Endodermal cell (in vitro differentiated cells): ENCODE results near the gene BACH2. TPM values are rescaled to one million over a fixed set of nuclear protein-coding genes. Genes with fewer than 3 reads are reported as not detected.

ENCODE experiments used
- DNase-seq: peaks from one replicate; pipeline ENCODE4 v3.0.0-alpha.2; 2017
- H3K27ac ChIP-seq: 2 replicates; pipeline ENCODE4 v1.5.1; 2013; ENCODE audit warnings: mild to moderate bottlenecking, low read depth, low read length, moderate library complexity
- H3K27me3 ChIP-seq: 2 replicates; pipeline ENCODE4 v1.6.1; 2013; ENCODE audit warnings: mild to moderate bottlenecking, low read length, moderate library complexity; ENCODE audit not compliant: insufficient read depth, control insufficient read depth, poor library complexity, severe bottlenecking
- H3K36me3 ChIP-seq: 2 replicates; pipeline ENCODE4 v1.7.0; 2013; ENCODE audit warnings: mild to moderate bottlenecking, low read length, moderate library complexity; ENCODE audit not compliant: control insufficient read depth, insufficient read depth
- H3K4me1 ChIP-seq: one replicate; pipeline ENCODE4 v1.7.0; 2013; ENCODE audit warnings: low read length; ENCODE audit not compliant: control insufficient read depth, insufficient read depth
- H3K4me3 ChIP-seq: 2 replicates; pipeline ENCODE4 v1.5.1; 2013; ENCODE audit warnings: mild to moderate bottlenecking, low read length, moderate library complexity
- H3K9ac ChIP-seq: 2 replicates; pipeline ENCODE4 v1.6.1; 2013; ENCODE audit warnings: mild to moderate bottlenecking, low read length, moderate library complexity; ENCODE audit not compliant: poor library complexity, severe bottlenecking; ENCODE audit errors: extremely low read depth
- H3K9me3 ChIP-seq: 2 replicates; pipeline ENCODE4 v1.6.1; 2013; ENCODE audit warnings: mild to moderate bottlenecking, low read length, moderate library complexity; ENCODE audit not compliant: control insufficient read depth
- H3K27ac Mint-ChIP-seq: 2 replicates; pipeline ENCODE4 v1.8.0; 2020; ENCODE audit warnings: mixed read lengths
- H3K27me3 Mint-ChIP-seq: 2 replicates; pipeline ENCODE4 v1.8.0; 2021; ENCODE audit warnings: mild to moderate bottlenecking, mixed read lengths; ENCODE audit not compliant: insufficient read depth
- H3K36me3 Mint-ChIP-seq: 2 replicates; pipeline ENCODE4 v1.8.0; 2020; ENCODE audit warnings: low read depth, mixed read lengths
- H3K4me1 Mint-ChIP-seq: 2 replicates; pipeline ENCODE4 v1.8.0; 2020; ENCODE audit warnings: mixed read lengths
- H3K4me3 Mint-ChIP-seq: 2 replicates; pipeline ENCODE4 v1.8.0; 2020; ENCODE audit warnings: mild to moderate bottlenecking, moderate library complexity, mixed read lengths
- H3K9me3 Mint-ChIP-seq: 2 replicates; pipeline ENCODE4 v1.8.0; 2020; ENCODE audit warnings: mild to moderate bottlenecking, mixed read lengths
- WGBS, 2 experiments: methylation state at CpG; one replicate each; pipeline versions ENCODE4 v1.1.5 to v1.1.7; 2013; ENCODE audit warnings: missing lambda C conversion rate in 2 of 2, mixed read lengths in 1 of 2; ENCODE audit not compliant: insufficient coverage in 1 of 2, insufficient read length in 1 of 2; 5-methylcytosine and 5-hydroxymethylcytosine counted together
- total RNA-seq, 2 donors: library from RNA; stranded (reverse); fragmentation: NEBNext Ultra II Directional in 1 of 2; extraction: Animal tissue kit (Norgen Biotek cat#: 25700) in 1 of 2; gene quantifications; 2 replicates in 1 of 2; 3 replicates in 1 of 2; pipeline ENCODE4 v1.2.1, GENCODE V29; 2021
- TF ChIP-seq, protein P1 (sequence below): fragments of 200-600 bp; sonication (generic); conservative IDR thresholded peaks from 2 replicates; pipeline ENCODE4 v1.5.0; 2021; ENCODE audit warnings: antibody characterized with exemption, mild to moderate bottlenecking

BACH2 gene
- total RNA-seq, 2 donors from 2014 or later = 11.0 to 22.3 TPM

DNA sequence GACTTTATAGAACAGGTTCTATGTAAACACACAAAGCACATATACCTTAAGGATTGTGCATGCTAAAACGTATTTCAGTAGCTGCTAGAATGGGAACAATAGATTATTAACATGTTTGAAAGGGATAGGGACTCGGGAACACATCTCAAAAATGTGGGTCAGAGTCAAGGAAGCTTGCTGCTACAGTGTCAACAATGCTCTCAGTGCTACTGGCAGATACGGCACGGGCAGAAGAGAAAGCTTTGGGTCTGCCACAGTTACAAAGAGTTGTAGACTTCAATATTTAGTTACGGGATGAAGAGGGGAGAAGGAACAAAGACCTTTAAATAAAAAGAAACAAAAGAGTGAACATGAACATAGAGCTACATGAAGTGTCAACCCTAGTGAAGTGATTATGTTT is 170.5 kb downstream of the BACH2 start:
- no peaks in the 10 kb centered on the region for H3K36me3 Mint-ChIP-seq
- no peak overlapping the region for H3K27ac ChIP-seq
- no peaks in the 10 kb centered on the region for H3K36me3 ChIP-seq
- H3K27me3 ChIP-seq = no peaks in the 10 kb centered on the region
- H3K9me3 ChIP-seq = no peaks in the 10 kb centered on the region
- H3K27ac Mint-ChIP-seq = no peak overlapping the region
- no peak for DNase-seq
- no peak overlapping the region for H3K4me3 Mint-ChIP-seq
- no peaks in the 10 kb centered on the region for H3K4me1 Mint-ChIP-seq
- H3K27me3 Mint-ChIP-seq = no peaks in the 10 kb centered on the region
- WGBS, 2 experiments = 76 to 90% methylated on average over 4 to 5 of the region's 5 CpGs
- H3K9ac ChIP-seq = no peak overlapping the region
- H3K4me3 ChIP-seq = no peak overlapping the region
- H3K4me1 ChIP-seq = no peaks in the 10 kb centered on the region
- TF ChIP-seq, protein P1, sequence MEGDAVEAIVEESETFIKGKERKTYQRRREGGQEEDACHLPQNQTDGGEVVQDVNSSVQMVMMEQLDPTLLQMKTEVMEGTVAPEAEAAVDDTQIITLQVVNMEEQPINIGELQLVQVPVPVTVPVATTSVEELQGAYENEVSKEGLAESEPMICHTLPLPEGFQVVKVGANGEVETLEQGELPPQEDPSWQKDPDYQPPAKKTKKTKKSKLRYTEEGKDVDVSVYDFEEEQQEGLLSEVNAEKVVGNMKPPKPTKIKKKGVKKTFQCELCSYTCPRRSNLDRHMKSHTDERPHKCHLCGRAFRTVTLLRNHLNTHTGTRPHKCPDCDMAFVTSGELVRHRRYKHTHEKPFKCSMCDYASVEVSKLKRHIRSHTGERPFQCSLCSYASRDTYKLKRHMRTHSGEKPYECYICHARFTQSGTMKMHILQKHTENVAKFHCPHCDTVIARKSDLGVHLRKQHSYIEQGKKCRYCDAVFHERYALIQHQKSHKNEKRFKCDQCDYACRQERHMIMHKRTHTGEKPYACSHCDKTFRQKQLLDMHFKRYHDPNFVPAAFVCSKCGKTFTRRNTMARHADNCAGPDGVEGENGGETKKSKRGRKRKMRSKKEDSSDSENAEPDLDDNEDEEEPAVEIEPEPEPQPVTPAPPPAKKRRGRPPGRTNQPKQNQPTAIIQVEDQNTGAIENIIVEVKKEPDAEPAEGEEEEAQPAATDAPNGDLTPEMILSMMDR = no peak
- no peaks in the 10 kb centered on the region for H3K9me3 Mint-ChIP-seq

DNA sequence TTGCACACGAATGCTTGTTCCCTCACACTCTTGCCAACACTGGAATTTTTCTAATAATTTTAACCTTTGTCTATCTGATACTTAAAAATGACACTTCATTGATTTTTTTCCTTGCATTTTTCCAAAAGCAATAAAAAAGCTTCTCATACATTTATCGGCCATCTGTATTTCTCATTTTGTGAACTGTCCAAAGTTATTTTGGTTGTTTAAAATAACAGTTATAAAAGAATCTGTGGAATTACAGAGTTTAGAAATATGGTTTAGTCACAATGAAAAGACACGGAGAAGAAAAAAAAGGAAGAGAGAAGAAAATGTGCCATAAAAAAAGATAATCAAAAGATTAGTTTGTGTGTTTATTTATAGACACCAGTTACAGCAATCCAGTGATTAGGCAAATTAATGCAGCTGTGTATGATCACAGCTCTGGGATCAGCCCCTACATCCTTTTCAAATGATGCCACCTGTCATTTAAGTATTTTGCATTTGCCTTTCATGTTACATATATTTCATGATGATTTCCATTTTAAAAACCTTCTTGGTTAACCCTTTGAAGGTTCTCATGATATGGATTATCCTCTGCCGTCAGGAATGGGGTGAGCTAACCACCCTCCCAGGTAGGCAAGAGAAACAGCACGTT is 171.7 kb downstream of the BACH2 start:
- H3K9me3 Mint-ChIP-seq = no peaks in the 10 kb centered on the region
- no peaks in the 10 kb centered on the region for H3K27me3 Mint-ChIP-seq
- no peak overlapping the region for H3K4me3 ChIP-seq
- no peak overlapping the region for H3K9ac ChIP-seq
- TF ChIP-seq, protein P1 = no peak
- H3K9me3 ChIP-seq = no peaks in the 10 kb centered on the region
- H3K4me3 Mint-ChIP-seq = no peak overlapping the region
- no peak overlapping the region for H3K27ac Mint-ChIP-seq
- H3K27me3 ChIP-seq = no peaks in the 10 kb centered on the region
- H3K36me3 ChIP-seq = no peaks in the 10 kb centered on the region
- no peak for DNase-seq
- no peaks in the 10 kb centered on the region for H3K36me3 Mint-ChIP-seq
- H3K4me1 ChIP-seq = no peaks in the 10 kb centered on the region
- no peak overlapping the region for H3K27ac ChIP-seq
- no peaks in the 10 kb centered on the region for H3K4me1 Mint-ChIP-seq
- 89 to 95% methylated on average over 4 to 5 of the region's 5 CpGs for WGBS, 2 experiments

DNA sequence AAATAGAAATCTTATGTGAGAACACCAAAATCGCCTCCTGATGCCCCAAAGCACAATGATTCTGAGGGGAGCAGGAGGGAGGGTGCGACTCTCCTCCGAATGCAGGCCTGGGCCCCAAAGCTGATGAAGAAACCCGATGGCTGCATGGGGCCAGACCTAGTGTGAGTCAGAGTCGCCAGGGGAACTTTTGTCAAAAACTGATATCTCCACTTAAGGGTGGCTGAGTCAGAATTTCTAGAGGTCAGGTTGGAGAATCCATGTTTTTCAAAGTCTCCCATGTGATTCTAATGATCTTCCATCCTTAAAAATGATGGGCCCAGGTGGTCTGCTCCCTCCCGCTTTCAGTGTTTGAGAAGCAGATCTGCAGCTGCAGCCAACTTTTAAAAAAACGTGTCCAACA is 172.8 kb downstream of the BACH2 start:
- Histone ChIP-seq H3K27me3 (no peaks in the 10 kb centered on the region), H3K9ac (no peak overlapping the region), H3K27ac (no peak overlapping the region), H3K4me1 (no peaks in the 10 kb centered on the region), H3K9me3 (no peaks in the 10 kb centered on the region), H3K36me3 (no peaks in the 10 kb centered on the region), H3K4me3 (no peak overlapping the region)
- Mint-ChIP-seq H3K36me3 (no peaks in the 10 kb centered on the region), H3K27me3 (no peaks in the 10 kb centered on the region), H3K9me3 (no peaks in the 10 kb centered on the region), H3K4me1 (no peaks in the 10 kb centered on the region), H3K27ac (no peak overlapping the region), H3K4me3 (no peak overlapping the region)
- TF ChIP-seq, protein P1 = no peak
- WGBS, 2 experiments = 93 to 94% methylated on average over 6 to 7 of the region's 7 CpGs
- DNase-seq = no peak
